Measurements from ENCODE around the gene STUM.

STUM gene

GRCh38 chr1:226562989-226563388, 14.4 kb downstream of the STUM start:
- DNase-seq (ENCODE audit: low read depth): no peak

- no peak for DNase-seq (ENCODE audit: low read depth)
Observed at GRCh38 chr1:226563666-226564065, 15.1 kb downstream of the STUM start.

- DNase-seq (ENCODE audit: low read depth): no peak
Observed at GRCh38 chr1:226565476-226565875, 16.9 kb downstream of the STUM start.

GRCh38 chr1:226566234-226566633, 17.7 kb downstream of the STUM start:
- no peak for DNase-seq (ENCODE audit: low read depth)

- DNase-seq (ENCODE audit: low read depth): no peak
Observed at GRCh38 chr1:226566760-226567159, 18.2 kb downstream of the STUM start.

GRCh38 chr1:226568077-226568831, 19.7 kb downstream of the STUM start:
- no peak for DNase-seq (ENCODE audit: low read depth)

- DNase-seq (ENCODE audit: low read depth): no peak
Observed at GRCh38 chr1:226568975-226569741, 20.6 kb downstream of the STUM start.

GRCh38 chr1:226569879-226570547, 21.4 kb downstream of the STUM start:
- no peak for DNase-seq (ENCODE audit: low read depth)

- no peak for DNase-seq (ENCODE audit: low read depth)
Observed at GRCh38 chr1:226571893-226572292, 23.3 kb downstream of the STUM start.

GRCh38 chr1:226572325-226572726, 23.8 kb downstream of the STUM start:
- DNase-seq (ENCODE audit: low read depth): no peak

- no peak for DNase-seq (ENCODE audit: low read depth)
Observed at GRCh38 chr1:226574044-226574443, 25.5 kb downstream of the STUM start.

GRCh38 chr1:226574591-226575435, 26.2 kb downstream of the STUM start:
- DNase-seq (ENCODE audit: low read depth): no peak

- DNase-seq (ENCODE audit: low read depth): no peak
Observed at GRCh38 chr1:226575436-226575720, 26.8 kb downstream of the STUM start.

GRCh38 chr1:226575739-226576378, 27.3 kb downstream of the STUM start:
- DNase-seq (ENCODE audit: low read depth): no peak

- DNase-seq (ENCODE audit: low read depth): no peak
Observed at GRCh38 chr1:226576601-226577000, 28.0 kb downstream of the STUM start.

GRCh38 chr1:226577401-226578180, 29.0 kb downstream of the STUM start:
- DNase-seq (ENCODE audit: low read depth): no peak

GRCh38 chr1:226578946-226579578, 30.5 kb downstream of the STUM start:
- DNase-seq (ENCODE audit: low read depth): no peak

- no peak for DNase-seq (ENCODE audit: low read depth)
Observed at GRCh38 chr1:226579781-226580323, 31.3 kb downstream of the STUM start.

GRCh38 chr1:226580625-226581270, 32.2 kb downstream of the STUM start:
- no peak for DNase-seq (ENCODE audit: low read depth)
